Activated naive CD4-positive, alpha-beta T cell treated with anti-CD3 and anti-CD28 coated beads, Interleukin-2, amount 50 U/mL, for 72 hours (primary cell): ENCODE data around the gene ATP1A2. TPM values are rescaled to one million over a fixed set of nuclear protein-coding genes. Genes with fewer than 3 reads are reported as not detected.

Experiments
- ATAC-seq, 2 donors: fragments of 150-1000 bp; cut with Tn5 transposase; 2 replicates each; pipeline ENCODE4 v1.10.0; 2021; ENCODE audit warnings: mild to moderate bottlenecking in 2 of 2, moderate library complexity in 2 of 2
- DNase-seq, 2 donors: peaks; one replicate each; pipeline ENCODE4 v3.0.0; 2021 to 2022; ENCODE audit warnings: low spot score in 2 of 2
- H3K27ac Mint-ChIP-seq, 2 donors: one replicate each; pipeline ENCODE4 v1.8.0; 2022; ENCODE audit warnings: mild to moderate bottlenecking in 2 of 2, mixed read lengths in 2 of 2
- H3K36me3 Mint-ChIP-seq, 2 donors: one replicate each; pipeline ENCODE4 v1.8.0; 2022; ENCODE audit warnings: mixed read lengths in 2 of 2
- H3K9me3 Mint-ChIP-seq, 2 donors: one replicate each; pipeline ENCODE4 v1.8.0; 2022; ENCODE audit warnings: mixed read lengths in 2 of 2
- total RNA-seq, 2 donors: library from RNA; stranded (reverse); gene quantifications; one replicate each; pipeline ENCODE4 v1.2.3, GENCODE V29; 2022

Gene ATP1A2
- total RNA-seq, 2 donors from 2014 or later = not detected

DNA sequence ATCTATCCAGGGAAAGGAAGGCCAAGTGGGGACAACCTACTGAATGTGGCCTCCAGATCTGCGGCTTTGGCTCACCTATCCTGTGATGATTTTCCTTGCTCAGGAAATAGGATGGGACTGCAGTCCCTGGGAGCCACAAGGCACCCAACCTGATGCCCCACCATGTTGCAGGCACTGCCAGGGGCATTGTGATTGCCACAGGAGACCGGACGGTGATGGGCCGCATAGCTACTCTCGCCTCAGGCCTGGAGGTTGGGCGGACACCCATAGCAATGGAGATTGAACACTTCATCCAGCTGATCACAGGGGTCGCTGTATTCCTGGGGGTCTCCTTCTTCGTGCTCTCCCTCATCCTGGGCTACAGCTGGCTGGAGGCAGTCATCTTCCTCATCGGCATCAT, 11.8 kb downstream of the ATP1A2 start:
- no peaks in the 10 kb centered on the region for H3K9me3 Mint-ChIP-seq

DNA sequence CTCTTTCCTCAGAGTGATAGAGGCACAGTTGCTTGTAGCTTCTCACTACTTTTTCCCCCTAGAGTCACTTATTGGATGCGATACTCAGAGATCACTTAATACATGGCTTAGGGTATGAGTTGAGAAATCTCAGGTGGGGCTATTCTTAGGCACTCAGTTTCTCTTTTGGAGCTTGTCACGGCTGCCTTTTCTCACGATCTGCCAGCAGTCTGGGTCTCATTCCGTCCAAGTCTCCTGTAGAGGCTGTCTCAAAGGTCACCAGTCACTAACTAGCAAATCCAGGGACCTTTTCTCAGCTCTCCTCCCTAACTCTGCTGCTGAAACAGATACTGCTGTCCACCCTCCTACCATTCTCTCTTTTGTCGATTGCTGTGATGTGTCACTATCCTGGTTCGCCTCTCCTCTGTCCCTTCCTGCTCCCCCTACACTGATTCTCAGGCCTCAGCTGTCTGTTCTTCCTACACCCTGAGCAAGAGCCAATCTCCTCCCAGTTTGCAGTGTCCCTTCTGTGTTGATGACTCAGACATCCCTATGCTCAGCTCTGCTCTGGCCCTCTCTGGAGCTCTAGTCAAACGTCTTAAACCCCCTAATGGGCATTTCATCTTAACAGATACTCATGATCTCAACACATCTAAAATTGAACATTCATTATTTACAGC, 12.4 kb downstream of the ATP1A2 start:
- H3K36me3 Mint-ChIP-seq = no peaks in the 10 kb centered on the region
- ATAC-seq (no peak), DNase-seq (no peak)
- peak overlapping the region in 1 of 2 donors; percentile 38 for H3K27ac Mint-ChIP-seq
- no peaks in the 10 kb centered on the region for H3K9me3 Mint-ChIP-seq

More for the DNA sequence above, 11.8 kb downstream of the ATP1A2 start:
- no peak for DNase-seq
- Mint-ChIP-seq H3K27ac (no peak overlapping the region), H3K36me3 (no peaks in the 10 kb centered on the region)
- no peak for ATAC-seq

DNA sequence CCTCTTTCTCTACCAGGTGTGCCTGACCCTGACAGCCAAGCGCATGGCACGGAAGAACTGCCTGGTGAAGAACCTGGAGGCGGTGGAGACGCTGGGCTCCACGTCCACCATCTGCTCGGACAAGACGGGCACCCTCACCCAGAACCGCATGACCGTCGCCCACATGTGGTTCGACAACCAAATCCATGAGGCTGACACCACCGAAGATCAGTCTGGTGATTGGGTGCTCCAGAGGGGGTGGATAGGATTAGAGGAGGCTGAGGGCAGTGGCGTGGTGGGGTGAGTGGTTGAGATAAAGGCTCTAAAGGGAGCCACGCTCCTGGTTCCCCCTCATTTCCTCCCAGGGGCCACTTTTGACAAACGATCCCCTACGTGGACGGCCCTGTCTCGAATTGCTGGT, 13.1 kb downstream of the ATP1A2 start:
- ATAC-seq (no peak), DNase-seq (no peak)
- Mint-ChIP-seq H3K27ac (no peak overlapping the region), H3K36me3 (no peaks in the 10 kb centered on the region), H3K9me3 (no peaks in the 10 kb centered on the region)

DNA sequence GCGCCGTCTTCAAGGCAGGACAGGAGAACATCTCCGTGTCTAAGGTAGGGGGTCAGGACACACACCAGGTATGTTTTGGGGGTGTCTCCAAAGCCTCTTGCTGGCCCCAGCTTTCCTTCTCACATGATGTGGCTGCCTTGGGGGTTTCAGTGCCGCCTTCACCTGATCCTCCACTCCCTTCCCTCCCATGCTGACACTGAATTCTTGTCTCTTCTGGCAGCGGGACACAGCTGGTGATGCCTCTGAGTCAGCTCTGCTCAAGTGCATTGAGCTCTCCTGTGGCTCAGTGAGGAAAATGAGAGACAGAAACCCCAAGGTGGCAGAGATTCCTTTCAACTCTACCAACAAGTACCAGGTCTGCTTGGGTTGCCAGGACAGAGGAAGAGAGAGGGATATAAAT, 13.5 kb downstream of the ATP1A2 start:
- no peak for DNase-seq
- ATAC-seq = no peak
- no peak overlapping the region for H3K27ac Mint-ChIP-seq
- H3K36me3 Mint-ChIP-seq = no peaks in the 10 kb centered on the region
- H3K9me3 Mint-ChIP-seq = no peaks in the 10 kb centered on the region

DNA sequence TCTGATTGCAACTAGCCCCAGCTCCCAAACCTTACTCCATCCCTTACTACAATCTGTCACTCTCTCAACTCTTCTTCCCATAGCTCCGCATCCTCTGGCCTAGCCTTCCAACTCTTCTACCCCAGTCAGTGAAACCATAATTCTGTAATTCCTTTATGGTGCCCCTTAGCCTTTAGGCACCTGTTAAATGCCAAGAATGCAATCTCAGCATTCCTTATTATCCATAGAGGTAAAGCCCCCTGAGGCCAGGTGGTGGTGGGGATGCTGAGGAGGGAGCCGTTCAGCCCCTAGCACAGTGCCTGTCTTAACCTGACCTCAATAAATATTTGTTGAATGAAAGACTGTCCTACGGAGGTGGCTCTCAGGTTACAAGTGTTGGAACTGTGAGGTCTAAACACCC, 14.0 kb downstream of the ATP1A2 start:
- H3K9me3 Mint-ChIP-seq = no peaks in the 10 kb centered on the region
- no peaks in the 10 kb centered on the region for H3K36me3 Mint-ChIP-seq
- no peak overlapping the region for H3K27ac Mint-ChIP-seq
- DNase-seq = no peak
- no peak for ATAC-seq

DNA sequence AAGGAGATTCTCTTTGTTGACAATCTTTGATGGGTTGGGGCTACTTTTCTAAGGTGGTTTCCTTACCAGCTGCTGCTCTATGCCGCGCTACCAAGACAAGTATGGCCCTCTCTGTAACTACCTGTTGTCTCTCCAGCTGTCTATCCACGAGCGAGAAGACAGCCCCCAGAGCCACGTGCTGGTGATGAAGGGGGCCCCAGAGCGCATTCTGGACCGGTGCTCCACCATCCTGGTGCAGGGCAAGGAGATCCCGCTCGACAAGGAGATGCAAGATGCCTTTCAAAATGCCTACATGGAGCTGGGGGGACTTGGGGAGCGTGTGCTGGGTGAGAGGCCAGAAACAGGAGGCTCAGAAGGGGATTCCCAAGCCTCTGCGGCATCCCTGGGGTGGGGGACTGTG, 14.4 kb downstream of the ATP1A2 start:
- no peaks in the 10 kb centered on the region for H3K9me3 Mint-ChIP-seq
- no peaks in the 10 kb centered on the region for H3K36me3 Mint-ChIP-seq
- DNase-seq (no peak), ATAC-seq (no peak)
- no peak overlapping the region for H3K27ac Mint-ChIP-seq

DNA sequence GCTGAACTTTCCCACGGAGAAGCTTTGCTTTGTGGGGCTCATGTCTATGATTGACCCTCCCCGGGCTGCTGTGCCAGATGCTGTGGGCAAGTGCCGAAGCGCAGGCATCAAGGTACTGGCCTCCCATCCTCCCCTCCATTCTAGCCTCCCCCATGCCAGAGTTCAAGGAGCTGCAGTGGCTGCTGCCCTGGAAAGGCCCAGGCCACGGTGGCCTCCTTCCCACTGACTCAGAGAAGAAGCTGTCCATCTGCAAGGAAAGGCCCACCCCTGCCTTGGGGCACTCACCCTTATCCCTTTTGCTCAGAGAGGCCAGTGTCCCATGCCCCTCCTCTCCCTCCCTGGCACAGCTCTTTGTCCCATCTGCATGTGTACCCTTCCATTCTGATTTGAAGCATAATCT, 14.9 kb downstream of the ATP1A2 start:
- Mint-ChIP-seq H3K36me3 (no peaks in the 10 kb centered on the region), H3K9me3 (no peaks in the 10 kb centered on the region), H3K27ac (no peak overlapping the region)
- DNase-seq = no peak
- ATAC-seq = no peak

DNA sequence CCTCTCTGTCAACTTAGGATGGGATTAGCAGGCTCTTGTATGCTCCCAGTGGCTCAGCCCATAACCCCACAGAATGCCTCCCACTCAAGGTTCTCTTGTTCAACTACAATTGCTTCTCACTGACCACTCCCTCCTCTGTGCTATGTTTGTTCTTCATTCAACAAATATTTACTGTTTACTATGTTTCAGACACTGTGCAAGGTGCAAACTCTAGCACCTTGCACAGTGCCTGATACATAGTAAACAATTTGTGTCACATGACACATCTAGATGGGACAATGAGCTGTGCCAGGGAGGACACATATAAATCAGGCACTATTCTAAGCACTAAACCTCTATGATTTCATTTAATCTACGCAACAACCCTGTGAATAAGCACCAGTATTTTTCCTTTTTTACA, 15.4 kb downstream of the ATP1A2 start:
- ATAC-seq = no peak

DNA sequence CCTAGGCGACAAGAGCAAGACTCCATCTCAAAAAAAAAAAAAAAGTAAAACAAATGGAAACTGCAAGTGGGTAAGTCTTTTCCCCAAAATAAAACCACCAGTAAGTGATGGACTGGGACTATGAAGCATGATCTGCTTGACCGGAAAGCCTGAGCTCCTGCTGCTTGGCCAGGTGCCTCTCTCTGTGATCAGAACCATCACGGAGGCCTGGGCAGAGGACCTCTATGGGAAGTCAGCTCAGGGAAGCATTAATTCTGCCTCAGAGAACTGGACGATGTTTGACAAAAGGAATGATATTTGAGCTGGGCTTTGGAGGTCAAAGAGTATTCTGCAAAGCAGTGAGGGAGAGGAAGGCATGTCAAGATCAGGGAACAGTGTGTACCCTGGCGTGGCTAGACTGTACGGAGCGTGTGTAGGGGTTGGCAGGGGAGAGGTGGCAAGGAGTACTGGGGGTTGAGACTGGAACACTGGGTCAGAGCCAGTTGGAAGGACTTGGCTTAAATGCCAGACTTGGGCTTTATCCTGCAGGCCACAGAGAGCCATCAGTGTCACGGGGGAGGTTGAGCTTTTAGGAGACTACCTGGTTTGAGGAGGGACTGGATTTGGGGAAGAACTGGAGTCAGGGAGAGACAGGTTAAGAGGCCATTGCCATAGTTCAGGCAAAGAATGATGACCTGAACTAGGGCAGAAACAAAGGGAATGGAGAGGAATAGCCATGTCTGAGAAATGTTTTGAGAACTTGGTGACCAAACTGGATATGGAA, 16.4 kb downstream of the ATP1A2 start:
- ATAC-seq = no peak
- Mint-ChIP-seq H3K9me3 (no peaks in the 10 kb centered on the region), H3K36me3 (no peaks in the 10 kb centered on the region), H3K27ac (no peak overlapping the region)
- DNase-seq = no peak

More for the DNA sequence above, 15.4 kb downstream of the ATP1A2 start:
- DNase-seq = no peak
- Mint-ChIP-seq H3K9me3 (no peaks in the 10 kb centered on the region), H3K27ac (no peak overlapping the region), H3K36me3 (no peaks in the 10 kb centered on the region)

DNA sequence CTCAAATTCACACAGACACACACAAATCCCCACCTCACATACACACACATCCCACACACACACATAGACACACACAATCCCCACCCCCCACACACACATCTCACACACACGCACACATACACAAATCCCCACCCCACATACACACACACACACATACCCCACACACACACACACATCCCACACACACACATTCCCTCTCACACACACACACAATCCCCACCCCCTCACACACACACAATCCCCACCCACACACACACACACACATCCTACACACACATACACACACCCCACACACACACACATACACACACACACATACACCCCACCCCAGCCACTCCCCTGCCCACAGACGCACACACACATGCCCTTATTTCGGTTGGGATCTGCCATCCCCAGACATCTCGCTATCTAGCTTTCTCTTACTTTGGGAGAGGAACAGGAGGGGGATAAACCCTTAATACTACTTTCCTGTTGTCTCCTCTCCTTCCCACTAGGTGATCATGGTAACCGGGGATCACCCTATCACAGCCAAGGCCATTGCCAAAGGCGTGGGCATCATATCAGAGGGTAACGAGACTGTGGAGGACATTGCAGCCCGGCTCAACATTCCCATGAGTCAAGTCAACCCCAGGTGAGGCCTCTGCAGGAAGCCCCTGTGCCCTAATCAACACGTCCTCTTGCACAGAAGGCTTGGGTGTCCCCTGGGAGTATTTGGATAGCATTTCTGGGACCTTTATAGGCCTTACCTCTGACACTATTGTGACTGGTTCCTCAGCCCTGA, 18.6 kb downstream of the ATP1A2 start:
- Mint-ChIP-seq H3K27ac (no peak overlapping the region), H3K9me3 (no peaks in the 10 kb centered on the region), H3K36me3 (no peaks in the 10 kb centered on the region)
- DNase-seq (no peak), ATAC-seq (no peak)

DNA sequence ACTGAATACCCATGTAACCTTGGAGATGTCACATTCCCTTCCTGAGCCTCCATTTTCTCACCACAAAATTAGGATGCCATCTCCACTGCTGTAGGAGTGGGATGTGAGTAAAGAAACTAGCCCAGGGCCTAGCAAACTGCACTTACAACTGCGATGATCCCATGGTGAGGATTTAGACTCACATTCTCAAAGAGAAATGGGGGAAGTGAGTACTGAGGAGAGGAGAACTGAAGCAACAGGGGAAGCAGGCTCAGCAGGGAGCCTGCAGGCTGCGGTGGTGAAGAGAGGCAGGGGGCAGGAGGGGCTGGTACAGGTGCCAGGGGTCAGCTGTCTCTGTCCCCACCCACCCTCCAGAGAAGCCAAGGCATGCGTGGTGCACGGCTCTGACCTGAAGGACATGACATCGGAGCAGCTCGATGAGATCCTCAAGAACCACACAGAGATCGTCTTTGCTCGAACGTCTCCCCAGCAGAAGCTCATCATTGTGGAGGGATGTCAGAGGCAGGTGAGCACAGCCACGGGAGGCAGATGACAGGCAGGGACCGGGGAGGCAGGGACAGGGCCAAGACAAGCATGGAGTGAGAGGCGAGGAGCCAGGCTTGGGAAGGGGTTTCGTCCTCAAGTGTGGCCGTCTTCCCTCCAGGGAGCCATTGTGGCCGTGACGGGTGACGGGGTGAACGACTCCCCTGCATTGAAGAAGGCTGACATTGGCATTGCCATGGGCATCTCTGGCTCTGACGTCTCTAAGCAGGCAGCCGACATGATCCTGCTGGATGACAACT, 19.4 kb downstream of the ATP1A2 start:
- Mint-ChIP-seq H3K36me3 (no peaks in the 10 kb centered on the region), H3K27ac (peak overlapping the region in 1 of 2 donors; percentile 48), H3K9me3 (no peaks in the 10 kb centered on the region)
- DNase-seq = no peak
- ATAC-seq = no peak

DNA sequence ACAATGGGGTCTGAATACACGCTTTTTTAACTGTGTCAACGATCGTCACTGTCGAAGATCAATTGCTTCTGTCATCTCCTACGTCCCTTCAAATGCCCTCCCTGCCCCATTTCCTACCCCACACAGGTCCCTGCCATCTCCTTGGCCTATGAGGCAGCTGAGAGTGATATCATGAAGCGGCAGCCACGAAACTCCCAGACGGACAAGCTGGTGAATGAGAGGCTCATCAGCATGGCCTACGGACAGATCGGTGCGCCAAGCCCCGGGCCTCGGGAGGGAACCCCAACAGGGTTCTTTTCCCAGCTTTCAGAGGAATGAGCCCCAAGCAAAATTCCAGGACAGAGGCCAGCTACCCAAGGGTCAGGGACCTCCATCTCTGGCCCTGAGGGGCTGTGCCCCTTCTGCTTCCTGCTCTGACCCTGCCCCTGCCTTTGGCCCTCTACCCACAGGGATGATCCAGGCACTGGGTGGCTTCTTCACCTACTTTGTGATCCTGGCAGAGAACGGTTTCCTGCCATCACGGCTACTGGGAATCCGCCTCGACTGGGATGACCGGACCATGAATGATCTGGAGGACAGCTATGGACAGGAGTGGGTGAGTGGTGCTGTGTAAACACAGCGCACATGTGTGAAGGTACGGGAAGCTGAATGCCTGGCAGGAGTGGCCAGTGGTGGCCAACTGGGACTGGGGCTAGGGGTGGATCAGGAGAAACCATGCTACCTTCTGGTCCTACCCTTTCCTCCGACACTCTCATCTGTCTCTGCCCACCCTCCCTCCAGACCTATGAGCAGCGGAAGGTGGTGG, 20.8 kb downstream of the ATP1A2 start:
- Mint-ChIP-seq H3K27ac (no peak overlapping the region), H3K9me3 (no peaks in the 10 kb centered on the region), H3K36me3 (no peaks in the 10 kb centered on the region)
- ATAC-seq (no peak), DNase-seq (no peak)

DNA sequence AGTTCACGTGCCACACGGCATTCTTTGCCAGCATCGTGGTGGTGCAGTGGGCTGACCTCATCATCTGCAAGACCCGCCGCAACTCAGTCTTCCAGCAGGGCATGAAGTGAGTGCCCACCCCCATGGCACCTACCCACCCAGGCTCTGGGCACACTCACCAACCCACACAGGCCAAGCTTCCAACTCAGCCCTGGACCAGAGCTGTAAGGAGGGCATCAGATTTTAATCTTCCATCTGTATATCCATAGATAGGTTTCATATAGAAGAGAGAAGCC, 21.3 kb downstream of the ATP1A2 start:
- ATAC-seq (no peak), DNase-seq (no peak)
- Mint-ChIP-seq H3K27ac (no peak overlapping the region), H3K9me3 (no peaks in the 10 kb centered on the region), H3K36me3 (no peaks in the 10 kb centered on the region)

DNA sequence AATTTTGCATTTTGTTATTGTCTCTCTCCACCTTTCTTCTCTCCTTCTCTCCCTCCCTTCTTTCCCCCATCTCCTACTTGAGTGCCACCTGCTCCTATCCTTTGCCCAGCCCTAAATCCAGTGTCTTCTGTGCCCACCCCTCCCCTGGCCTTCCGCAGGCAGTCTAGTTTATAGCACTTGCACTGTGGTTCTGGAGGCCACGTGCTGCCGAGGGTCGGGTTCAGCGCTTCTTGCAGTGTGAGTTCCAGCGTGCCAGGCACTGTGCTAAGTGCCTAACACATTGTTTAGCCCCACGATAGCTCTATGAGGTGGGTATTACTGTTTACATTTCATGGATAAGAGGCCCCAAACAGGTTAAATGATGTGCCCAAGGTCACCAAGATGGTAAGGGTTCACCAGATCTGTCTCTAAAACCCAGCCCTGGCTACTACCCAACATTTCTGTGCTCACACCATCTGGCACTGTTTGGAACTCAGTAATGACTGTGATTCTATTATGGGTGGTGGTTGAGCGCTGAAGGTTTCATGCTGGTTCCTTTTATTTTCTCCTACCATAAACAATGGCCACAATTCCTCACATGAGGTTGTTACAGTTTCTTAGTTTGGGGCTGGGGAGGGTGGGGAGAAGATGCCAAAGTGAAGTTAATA, 21.8 kb downstream of the ATP1A2 start:
- no peak overlapping the region for H3K27ac Mint-ChIP-seq
- H3K36me3 Mint-ChIP-seq = no peaks in the 10 kb centered on the region
- no peak for DNase-seq
- H3K9me3 Mint-ChIP-seq = no peaks in the 10 kb centered on the region
- ATAC-seq = no peak

DNA sequence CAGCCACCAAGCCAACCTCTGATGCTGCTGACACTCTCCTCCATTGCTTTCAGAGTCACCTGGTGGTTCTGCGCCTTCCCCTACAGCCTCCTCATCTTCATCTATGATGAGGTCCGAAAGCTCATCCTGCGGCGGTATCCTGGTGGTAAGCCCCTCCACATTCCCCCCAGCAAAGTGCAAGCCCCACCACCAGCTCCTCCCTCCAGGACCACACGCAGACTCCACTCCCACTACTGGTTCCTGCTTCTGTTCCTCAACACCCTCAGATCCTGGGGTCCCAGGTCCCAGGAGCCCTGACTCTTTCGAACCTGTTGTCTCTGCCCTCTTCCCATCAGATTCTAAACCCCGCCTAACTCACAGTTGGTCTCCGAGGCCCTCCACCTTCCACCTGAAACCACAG, 24.3 kb downstream of the ATP1A2 start:
- no peak overlapping the region for H3K27ac Mint-ChIP-seq
- DNase-seq (no peak), ATAC-seq (no peak)
- no peaks in the 10 kb centered on the region for H3K9me3 Mint-ChIP-seq
- H3K36me3 Mint-ChIP-seq = no peaks in the 10 kb centered on the region

DNA sequence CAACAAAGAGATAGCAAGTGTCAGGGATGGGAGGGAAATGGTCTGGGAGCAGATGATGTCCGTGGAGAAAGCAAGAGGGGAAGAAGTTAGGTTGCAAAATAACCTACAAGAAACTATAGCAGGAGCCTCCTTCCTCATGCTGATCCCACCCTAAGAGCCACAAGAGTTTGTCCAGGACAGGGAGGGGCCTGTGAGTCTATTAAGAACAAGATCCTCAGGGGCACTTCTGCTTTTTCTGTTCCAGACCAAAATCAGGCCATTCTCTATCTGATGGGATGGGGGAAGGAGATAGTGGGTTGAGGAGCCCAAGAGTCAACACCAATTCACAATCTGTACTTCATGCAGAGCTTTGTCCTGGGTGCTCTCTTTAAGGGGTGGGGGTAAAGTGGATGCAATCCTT, 28.1 kb downstream of the ATP1A2 start:
- no peak for ATAC-seq

More for the DNA sequence above, 28.1 kb downstream of the ATP1A2 start:
- no peak overlapping the region for H3K27ac Mint-ChIP-seq
- no peak for DNase-seq
- no peaks in the 10 kb centered on the region for H3K36me3 Mint-ChIP-seq
- no peaks in the 10 kb centered on the region for H3K9me3 Mint-ChIP-seq
